Measurements from ENCODE around the gene HAPSTR1. TPM values are rescaled to one million over a fixed set of nuclear protein-coding genes. Genes with fewer than 3 reads are reported as not detected.
A peak's percentile ranks its signal among the peaks of the same experiment; 100 is the strongest.

The HAPSTR1 gene
- total RNA-seq, 1 experiment from 2014 or later: 82.8 TPM

GRCh38 chr16:9047689-9048301, 43.6 kb upstream of the HAPSTR1 start:
- Histone ChIP-seq H3K79me2 (ENCODE audit: low read depth) (no peaks in the 10 kb centered on the region), H3K36me3 (ENCODE audit: low read depth) (no peaks in the 10 kb centered on the region), H3K27me3 (ENCODE audit: insufficient read depth, low read depth) (no peaks in the 10 kb centered on the region), H3K4me1 (replicated peaks; ENCODE audit: insufficient read depth) (peaks cover 17% of the 10 kb centered on the region), H3K9me3 (ENCODE audit: insufficient read depth, low read depth) (no peaks in the 10 kb centered on the region), H3K4me2 (peak overlapping the region; percentile 49), H2AFZ (no peak overlapping the region; the same call in 1 of the 2 replicates), H3K4me3 (no peak overlapping the region), H3K27ac (peak overlapping the region; percentile 83), H3F3A (ENCODE audit: insufficient read depth, low read depth) (peaks cover 14% of the 10 kb centered on the region), H4K20me1 (ENCODE audit: insufficient read depth) (no peaks in the 10 kb centered on the region), H3K9me2 (ENCODE audit: insufficient read depth) (no peaks in the 10 kb centered on the region)
- intact Hi-C loops (cut with micrococcal nuclease; ENCODE audit: unreplicated experiment): loop anchor here (2.0 to 5.0 kb wide), 2 partner anchors 21 to 45 kb away; partner anchors contain the start of gene HAPSTR1
- CTCF ChIA-PET: interaction anchor here (1.2 kb wide), 1 partner anchor 39 kb away, joined by 6 read pairs; no protein-coding TSS in a partner anchor
- no peak for TF ChIP-seq EZH2 (IDR thresholded peaks at IDR 0.05; ENCODE audit: low read depth)
- no TSS peak for BruUV-seq (replicated peaks)
- POLR2A ChIA-PET (ENCODE audit: unreplicated experiment): interaction anchor here (0.5 to 1.3 kb wide), 3 partner anchors 11 to 43 kb away, joined by 4 to 13 read pairs (median 12); partner anchors contain the start of gene HAPSTR1
- DNase-seq: peak; percentile 85 to 91

GRCh38 chr16:9048302-9048700, 43.1 kb upstream of the HAPSTR1 start:
- Histone ChIP-seq H3K27ac (peak overlapping the region; percentile 83), H3F3A (ENCODE audit: insufficient read depth, low read depth) (peaks cover 14% of the 10 kb centered on the region), H3K4me1 (replicated peaks; ENCODE audit: insufficient read depth) (peaks cover 17% of the 10 kb centered on the region), H2AFZ (no peak overlapping the region; the same call in 1 of the 2 replicates), H3K4me2 (peak overlapping the region; percentile 48), H4K20me1 (ENCODE audit: insufficient read depth) (no peaks in the 10 kb centered on the region), H3K9me2 (ENCODE audit: insufficient read depth) (no peaks in the 10 kb centered on the region), H3K4me3 (no peak overlapping the region), H3K79me2 (ENCODE audit: low read depth) (no peaks in the 10 kb centered on the region), H3K9me3 (ENCODE audit: insufficient read depth, low read depth) (no peaks in the 10 kb centered on the region), H3K27me3 (ENCODE audit: insufficient read depth, low read depth) (no peaks in the 10 kb centered on the region), H3K36me3 (ENCODE audit: low read depth) (no peaks in the 10 kb centered on the region)
- no peak for DNase-seq
- TF ChIP-seq CTCF (conservative IDR thresholded peaks at IDR 0.05) (no peak), EZH2 (IDR thresholded peaks at IDR 0.05; ENCODE audit: low read depth) (no peak)
- intact Hi-C loops (cut with micrococcal nuclease; ENCODE audit: unreplicated experiment): loop anchor here (2.0 to 5.0 kb wide), 2 partner anchors 20 to 44 kb away; partner anchors contain the start of gene HAPSTR1
- TSS peak; percentile 100 for BruUV-seq (replicated peaks)
- ChIA-PET CTCF (interaction anchor here (1.2 kb wide), 1 partner anchor 39 kb away, joined by 6 read pairs; no protein-coding TSS in a partner anchor), POLR2A (ENCODE audit: unreplicated experiment) (interaction anchor here (0.5 to 1.3 kb wide), 3 partner anchors 11 to 43 kb away, joined by 4 to 13 read pairs (median 12); partner anchors contain the start of gene HAPSTR1)

- H3K9me3 ChIP-seq (ENCODE audit: insufficient read depth, low read depth): no peaks in the 10 kb centered on the region
- no peaks in the 10 kb centered on the region for H3K36me3 ChIP-seq (ENCODE audit: low read depth)
- TF ChIP-seq EZH2 (IDR thresholded peaks at IDR 0.05; ENCODE audit: low read depth): no peak
- no peak for TF ChIP-seq CTCF (conservative IDR thresholded peaks at IDR 0.05)
- H3K9me2 ChIP-seq (ENCODE audit: insufficient read depth): no peaks in the 10 kb centered on the region
- ChIA-PET CTCF (no interaction called here), POLR2A (ENCODE audit: unreplicated experiment) (no interaction called here)
- H3K79me2 ChIP-seq (ENCODE audit: low read depth): no peaks in the 10 kb centered on the region
- peak overlapping the region; percentile 13; the same call in 1 of the 2 replicates for H3K27ac ChIP-seq
- BruUV-seq (replicated peaks): no TSS peak
- intact Hi-C loops (cut with micrococcal nuclease; ENCODE audit: unreplicated experiment): loop anchor here (2.0 to 5.0 kb wide), 2 partner anchors 20 to 43 kb away; partner anchors contain the start of gene HAPSTR1
- no peaks in the 10 kb centered on the region for H4K20me1 ChIP-seq (ENCODE audit: insufficient read depth)
- no peaks in the 10 kb centered on the region for H3K27me3 ChIP-seq (ENCODE audit: insufficient read depth, low read depth)
- H3F3A ChIP-seq (ENCODE audit: insufficient read depth, low read depth): peaks cover 15% of the 10 kb centered on the region
- no peak overlapping the region for H3K4me2 ChIP-seq
- no peak overlapping the region for H2AFZ ChIP-seq
- no peak for DNase-seq
- H3K4me1 ChIP-seq (replicated peaks; ENCODE audit: insufficient read depth): peaks cover 17% of the 10 kb centered on the region
- H3K4me3 ChIP-seq: no peak overlapping the region
Measured at GRCh38 chr16:9049241-9049640, 42.2 kb upstream of the HAPSTR1 start.

Data from PC-9 (cell line).